ENCODE measurements around the gene BEST1.

DNA sequence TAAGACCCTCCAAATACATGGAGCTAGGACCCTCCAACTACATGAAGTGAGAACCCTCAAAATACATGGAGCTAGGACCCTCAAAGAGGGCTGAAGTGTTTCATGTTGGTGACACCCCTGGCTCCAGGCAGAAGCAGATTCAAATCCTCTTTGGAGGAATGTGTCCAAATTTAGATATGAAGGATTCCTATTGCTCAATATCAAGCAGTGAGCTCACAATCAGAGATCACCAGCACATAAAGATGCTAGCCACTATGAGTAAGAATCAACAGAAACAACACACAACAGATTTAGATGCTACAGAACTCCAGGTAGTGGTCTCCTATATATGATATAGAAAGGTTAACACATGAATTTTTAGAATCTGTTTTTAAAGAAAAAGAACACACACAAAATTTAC, 21.5 kb upstream of the BEST1 start:
- TF ChIP-seq, protein P1, sequence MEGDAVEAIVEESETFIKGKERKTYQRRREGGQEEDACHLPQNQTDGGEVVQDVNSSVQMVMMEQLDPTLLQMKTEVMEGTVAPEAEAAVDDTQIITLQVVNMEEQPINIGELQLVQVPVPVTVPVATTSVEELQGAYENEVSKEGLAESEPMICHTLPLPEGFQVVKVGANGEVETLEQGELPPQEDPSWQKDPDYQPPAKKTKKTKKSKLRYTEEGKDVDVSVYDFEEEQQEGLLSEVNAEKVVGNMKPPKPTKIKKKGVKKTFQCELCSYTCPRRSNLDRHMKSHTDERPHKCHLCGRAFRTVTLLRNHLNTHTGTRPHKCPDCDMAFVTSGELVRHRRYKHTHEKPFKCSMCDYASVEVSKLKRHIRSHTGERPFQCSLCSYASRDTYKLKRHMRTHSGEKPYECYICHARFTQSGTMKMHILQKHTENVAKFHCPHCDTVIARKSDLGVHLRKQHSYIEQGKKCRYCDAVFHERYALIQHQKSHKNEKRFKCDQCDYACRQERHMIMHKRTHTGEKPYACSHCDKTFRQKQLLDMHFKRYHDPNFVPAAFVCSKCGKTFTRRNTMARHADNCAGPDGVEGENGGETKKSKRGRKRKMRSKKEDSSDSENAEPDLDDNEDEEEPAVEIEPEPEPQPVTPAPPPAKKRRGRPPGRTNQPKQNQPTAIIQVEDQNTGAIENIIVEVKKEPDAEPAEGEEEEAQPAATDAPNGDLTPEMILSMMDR (IDR thresholded peaks at IDR 0.05 in 2 of 3, conservative IDR thresholded peaks at IDR 0.05 in 1 of 3; ENCODE audit: borderline replicate concordance in 1 of 3, insufficient read depth in 1 of 3, low read depth in 2 of 3, low read length in 2 of 3): no peak
- no peak for TF ChIP-seq ZBTB33 (IDR thresholded peaks at IDR 0.05; ENCODE audit: extremely low read depth, insufficient replicate concordance, low read length)
- no peak for TF ChIP-seq JUND (IDR thresholded peaks at IDR 0.05)
- TF ChIP-seq YY1 (IDR thresholded peaks at IDR 0.05; ENCODE audit: extremely low read depth, insufficient replicate concordance, low read depth, low read length): no peak
- TF ChIP-seq SIN3A (IDR thresholded peaks at IDR 0.05; ENCODE audit: low read depth): no peak
- TF ChIP-seq POLR2A (IDR thresholded peaks at IDR 0.05; ENCODE audit: borderline replicate concordance, extremely low read depth, insufficient read depth, insufficient read length): no peak
- TF ChIP-seq REST (IDR thresholded peaks at IDR 0.05; ENCODE audit: low read depth): no peak
- no peak for TF ChIP-seq SRF (IDR thresholded peaks at IDR 0.05; ENCODE audit: low read depth)
- TF ChIP-seq EZH2 (IDR thresholded peaks at IDR 0.05): no peak
- TF ChIP-seq, protein P2, sequence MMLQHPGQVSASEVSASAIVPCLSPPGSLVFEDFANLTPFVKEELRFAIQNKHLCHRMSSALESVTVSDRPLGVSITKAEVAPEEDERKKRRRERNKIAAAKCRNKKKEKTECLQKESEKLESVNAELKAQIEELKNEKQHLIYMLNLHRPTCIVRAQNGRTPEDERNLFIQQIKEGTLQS (IDR thresholded peaks at IDR 0.05): no peak
- no peak for TF ChIP-seq CEBPB (IDR thresholded peaks at IDR 0.05; ENCODE audit: low read depth)
- TF ChIP-seq EZH2phosphoT487 (IDR thresholded peaks at IDR 0.05; ENCODE audit: borderline replicate concordance): no peak

Data from HCT116 (cell line).